Measurements from ENCODE around the gene TTC12.

GRCh38 chr11:113267493-113267892, 46.9 kb upstream of the TTC12 start:
- no peak for TF ChIP-seq CTCF (IDR thresholded peaks at IDR 0.05)
- no peak for TF ChIP-seq POLR2A (IDR thresholded peaks at IDR 0.05)
- no peak for TF ChIP-seq EP300 (IDR thresholded peaks at IDR 0.05)
